GM12891 (cell line): ENCODE measurements around the gene NFATC1.

Experiments used
- PAX5 ChIP-seq: IDR thresholded peaks from 2 replicates; pipeline ENCODE4 v1.6.1; 2011; ENCODE audit warnings: low read length, moderate library complexity, mild to moderate bottlenecking; ENCODE audit not compliant: insufficient read depth, severe bottlenecking
- POLR2A ChIP-seq: IDR thresholded peaks from 2 replicates; pipeline ENCODE4 v1.6.1; 2011; ENCODE audit warnings: low read depth, low read length, control low read depth
- POLR2AphosphoS5 ChIP-seq: IDR thresholded peaks from 2 replicates; pipeline ENCODE4 v1.6.1; 2011; ENCODE audit warnings: low read depth, low read length, control low read depth
- POU2F2 ChIP-seq: IDR thresholded peaks from 2 replicates; pipeline ENCODE4 v1.6.1; 2011; ENCODE audit warnings: low read depth, mild to moderate bottlenecking, control low read depth, low read length, moderate library complexity
- SPI1 ChIP-seq: IDR thresholded peaks from 2 replicates; pipeline ENCODE4 v1.6.1; 2011; ENCODE audit warnings: low read depth, low read length, control low read depth
- TAF1 ChIP-seq: IDR thresholded peaks from 2 replicates; pipeline ENCODE4 v1.6.1; 2011; ENCODE audit warnings: low read depth, low read length, control low read depth

DNA sequence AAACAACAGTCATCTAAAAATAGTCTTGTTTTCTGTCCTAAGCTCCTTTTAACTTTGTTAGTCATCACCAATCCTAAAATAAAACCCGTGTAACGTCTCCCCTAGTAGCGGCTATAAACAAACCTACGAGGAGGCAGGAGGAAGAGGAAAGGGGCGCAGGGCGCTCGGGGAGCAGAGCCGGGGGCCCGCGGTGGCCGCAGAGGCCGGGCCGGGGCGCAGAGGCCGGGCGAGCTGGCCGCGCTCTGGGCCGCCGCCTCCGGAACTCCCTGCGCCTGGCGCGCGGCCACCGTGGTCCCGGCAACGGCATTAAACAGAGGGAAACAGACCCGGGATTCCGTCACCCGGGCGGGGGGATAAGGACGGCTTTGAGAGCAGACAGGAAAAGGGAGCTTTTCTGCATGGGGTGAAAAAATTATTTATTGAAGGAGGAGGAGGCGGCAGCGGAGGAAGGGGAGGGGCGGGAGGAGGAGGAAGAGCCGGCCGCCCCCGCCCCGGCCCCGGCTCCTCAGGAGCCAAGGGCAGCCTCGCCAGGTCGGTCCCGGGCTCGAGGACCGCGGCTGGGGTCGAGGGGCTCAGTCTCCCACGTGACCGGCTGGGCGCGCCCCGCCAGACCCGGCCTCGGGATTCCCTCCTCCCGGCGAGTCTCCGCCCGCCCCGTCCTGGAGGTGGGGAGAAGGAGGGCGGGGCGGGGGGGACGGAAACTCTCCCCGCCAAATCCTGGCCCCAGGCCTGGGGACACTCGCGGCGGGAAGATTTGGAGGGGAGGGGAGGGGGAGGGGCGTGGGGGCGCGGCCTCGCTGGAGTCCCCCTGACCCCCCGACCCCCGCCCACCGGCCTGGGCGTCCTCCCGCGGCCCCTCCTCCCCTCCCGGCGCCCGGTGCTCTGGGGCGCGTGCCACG is 1.8 kb upstream of the NFATC1 start:
- no peak for TF ChIP-seq POLR2A
- no peak for TF ChIP-seq POLR2AphosphoS5
- TF ChIP-seq POU2F2: no peak
- no peak for TF ChIP-seq TAF1
- TF ChIP-seq SPI1: no peak
- TF ChIP-seq PAX5: no peak
